Neural progenitor cell (in vitro differentiated cells): Measurements from ENCODE around the gene METTL1. TPM values are rescaled to one million over a fixed set of nuclear protein-coding genes. Genes with fewer than 3 reads are reported as not detected.

Source experiments
- DNase-seq: peaks from one replicate; pipeline ENCODE4 v3.0.0-alpha.2; 2016; ENCODE audit warnings: low spot score
- H2AFZ ChIP-seq: fragments of 200-600 bp; sonication (generic); replicated peaks from 2 replicates; pipeline ENCODE4 v1.6.1; 2016; ENCODE audit warnings: antibody characterized with exemption
- H3F3A ChIP-seq: fragments of 200-600 bp; sonication (generic); 2 replicates; pipeline ENCODE4 v1.6.1; 2016; ENCODE audit warnings: antibody characterized with exemption, low read depth
- H3K27ac ChIP-seq: fragments of 200-600 bp; sonication (generic); 2 replicates; pipeline ENCODE4 v1.5.1; 2016; ENCODE audit warnings: mild to moderate bottlenecking
- H3K27me3 ChIP-seq: fragments of 200-600 bp; sonication (generic); 2 replicates; pipeline ENCODE4 v1.6.1; 2016; ENCODE audit warnings: mild to moderate bottlenecking, moderate library complexity
- H3K36me3 ChIP-seq: fragments of 200-600 bp; sonication (generic); 2 replicates; pipeline ENCODE4 v1.5.1; 2016
- H3K4me1 ChIP-seq: fragments of 200-600 bp; sonication (generic); 2 replicates; pipeline ENCODE4 v1.6.1; 2016; ENCODE audit warnings: mixed run types
- H3K4me2 ChIP-seq: fragments of 200-600 bp; sonication (generic); 2 replicates; pipeline ENCODE4 v1.6.1; 2016
- H3K4me3 ChIP-seq: fragments of 200-600 bp; sonication (generic); 2 replicates; pipeline ENCODE4 v1.5.1; 2016
- H3K79me2 ChIP-seq: fragments of 200-600 bp; sonication (generic); 2 replicates; pipeline ENCODE4 v1.6.1; 2016; ENCODE audit warnings: low read depth
- H3K9ac ChIP-seq: fragments of 200-600 bp; sonication (generic); 2 replicates; pipeline ENCODE4 v1.6.1; 2016
- H3K9me3 ChIP-seq: fragments of 200-600 bp; sonication (generic); 2 replicates; pipeline ENCODE4 v1.5.1; 2016; ENCODE audit warnings: low read depth
- H4K20me1 ChIP-seq: fragments of 200-600 bp; sonication (generic); 2 replicates; pipeline ENCODE4 v1.6.1; 2016; ENCODE audit warnings: low read depth
- H3K27ac Mint-ChIP-seq: 3 replicates; pipeline ENCODE4 v1.8.0; 2021; ENCODE audit warnings: mixed read lengths
- H3K27me3 Mint-ChIP-seq: 2 replicates; pipeline ENCODE4 v1.8.0; 2022; ENCODE audit warnings: low read depth, mild to moderate bottlenecking, inconsistent platforms, moderate library complexity, mixed read lengths; ENCODE audit not compliant: insufficient read depth
- H3K36me3 Mint-ChIP-seq: 3 replicates; pipeline ENCODE4 v1.8.0; 2021; ENCODE audit warnings: mixed read lengths
- H3K4me1 Mint-ChIP-seq: 3 replicates; pipeline ENCODE4 v1.8.0; 2021; ENCODE audit warnings: mixed read lengths
- H3K4me3 Mint-ChIP-seq: 3 replicates; pipeline ENCODE4 v1.8.0; 2021; ENCODE audit warnings: mild to moderate bottlenecking, moderate library complexity, mixed read lengths
- H3K9me3 Mint-ChIP-seq: 3 replicates; pipeline ENCODE4 v1.8.0; 2020; ENCODE audit warnings: mixed read lengths
- EZH2 ChIP-seq: fragments of 200-600 bp; sonication (generic); IDR thresholded peaks from 2 replicates; pipeline ENCODE4 v1.6.1; 2017; ENCODE audit warnings: antibody characterized with exemption, mild to moderate bottlenecking, moderate library complexity
- EZH2phosphoT487 ChIP-seq: fragments of 200-600 bp; sonication (generic); IDR thresholded peaks from 2 replicates; pipeline ENCODE4 v1.6.1; 2017; ENCODE audit warnings: antibody characterized with exemption
- total RNA-seq: library from RNA; depleted of rRNA; stranded (reverse); fragments of >200 nt; gene quantifications from 2 replicates; pipeline ENCODE4 v1.2.3, GENCODE V29; 2015; ENCODE audit warnings: low replicate concordance
- TF ChIP-seq, protein P1 (sequence below): fragments of 200-600 bp; sonication (generic); IDR thresholded peaks from 2 replicates; pipeline ENCODE4 v1.5.1; 2017; ENCODE audit warnings: antibody characterized with exemption, mild to moderate bottlenecking

METTL1 gene
- total RNA-seq, 1 donor from 2014 or later, result 5.6 TPM

DNA sequence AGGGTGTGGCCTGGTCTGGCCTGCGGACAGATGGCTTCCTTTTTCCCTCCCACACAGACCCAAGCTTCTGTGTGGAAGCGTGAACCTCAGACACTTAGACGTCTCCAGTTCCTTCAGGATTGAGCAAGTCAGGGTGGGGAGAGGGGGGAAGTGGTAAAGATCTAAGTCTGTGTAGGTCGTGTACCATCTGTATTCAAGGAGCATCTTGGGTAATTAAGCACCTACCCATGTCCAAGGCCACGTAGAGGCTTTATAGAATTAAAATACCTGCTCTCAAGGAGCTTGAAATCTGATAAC lies 44.9 kb upstream of the METTL1 start:
- no peak overlapping the region for H3K27ac Mint-ChIP-seq

DNA sequence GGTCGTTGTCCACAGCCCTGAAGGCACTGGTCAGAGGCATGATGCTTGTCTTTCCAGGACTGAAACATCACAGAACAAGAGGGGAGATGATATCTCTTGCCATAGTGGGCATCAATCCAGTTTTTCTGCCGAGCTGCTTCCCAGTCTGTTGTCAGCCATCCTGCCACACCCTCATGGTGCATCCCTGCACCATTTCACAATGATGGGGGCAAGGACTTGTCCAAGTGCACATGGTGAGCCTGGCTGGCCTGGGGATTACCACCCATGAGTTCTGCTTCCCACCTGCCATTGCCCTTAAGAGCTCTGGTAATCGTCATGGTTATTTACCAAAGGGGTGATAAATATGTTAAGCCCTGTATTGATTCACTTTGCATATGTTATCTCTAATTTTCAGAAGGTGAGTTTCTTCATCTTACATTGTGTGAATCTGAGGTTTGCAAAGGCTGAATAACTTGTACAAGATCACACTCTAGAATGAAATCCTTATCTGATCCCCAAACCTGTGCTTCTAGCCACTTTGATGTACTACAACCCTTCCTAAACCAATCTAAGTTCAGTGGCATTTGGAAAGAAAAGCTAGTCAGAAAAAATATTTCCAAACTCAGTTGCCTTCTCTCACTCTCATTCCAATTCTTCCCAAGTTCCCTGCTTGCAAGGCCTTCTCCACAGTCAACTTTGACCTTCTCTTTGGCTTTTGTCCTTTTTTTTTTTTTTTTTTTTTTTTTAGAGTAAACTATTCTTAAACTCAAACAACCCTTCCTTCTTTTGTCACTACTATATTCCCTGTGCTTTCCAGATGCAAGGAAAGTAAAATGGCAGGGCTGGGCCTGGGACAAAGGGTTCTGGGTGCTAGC lies 44.3 kb upstream of the METTL1 start:
- Histone ChIP-seq H3K4me2 (no peak overlapping the region), H3K36me3 (no peaks in the 10 kb centered on the region), H3K4me3 (no peak overlapping the region), H2AFZ (no peak overlapping the region), H3K27me3 (no peaks in the 10 kb centered on the region), H3K79me2 (no peaks in the 10 kb centered on the region), H3K27ac (no peak overlapping the region), H3K4me1 (no peaks in the 10 kb centered on the region), H3K9me3 (no peaks in the 10 kb centered on the region), H3F3A (peaks cover 19% of the 10 kb centered on the region), H3K9ac (no peak overlapping the region), H4K20me1 (no peaks in the 10 kb centered on the region)
- DNase-seq, result no peak
- Mint-ChIP-seq H3K36me3 (no peaks in the 10 kb centered on the region), H3K4me1 (no peaks in the 10 kb centered on the region), H3K27me3 (peaks cover 2% of the 10 kb centered on the region), H3K9me3 (no peaks in the 10 kb centered on the region), H3K27ac (no peak overlapping the region), H3K4me3 (no peak overlapping the region)
- TF ChIP-seq, protein P1, sequence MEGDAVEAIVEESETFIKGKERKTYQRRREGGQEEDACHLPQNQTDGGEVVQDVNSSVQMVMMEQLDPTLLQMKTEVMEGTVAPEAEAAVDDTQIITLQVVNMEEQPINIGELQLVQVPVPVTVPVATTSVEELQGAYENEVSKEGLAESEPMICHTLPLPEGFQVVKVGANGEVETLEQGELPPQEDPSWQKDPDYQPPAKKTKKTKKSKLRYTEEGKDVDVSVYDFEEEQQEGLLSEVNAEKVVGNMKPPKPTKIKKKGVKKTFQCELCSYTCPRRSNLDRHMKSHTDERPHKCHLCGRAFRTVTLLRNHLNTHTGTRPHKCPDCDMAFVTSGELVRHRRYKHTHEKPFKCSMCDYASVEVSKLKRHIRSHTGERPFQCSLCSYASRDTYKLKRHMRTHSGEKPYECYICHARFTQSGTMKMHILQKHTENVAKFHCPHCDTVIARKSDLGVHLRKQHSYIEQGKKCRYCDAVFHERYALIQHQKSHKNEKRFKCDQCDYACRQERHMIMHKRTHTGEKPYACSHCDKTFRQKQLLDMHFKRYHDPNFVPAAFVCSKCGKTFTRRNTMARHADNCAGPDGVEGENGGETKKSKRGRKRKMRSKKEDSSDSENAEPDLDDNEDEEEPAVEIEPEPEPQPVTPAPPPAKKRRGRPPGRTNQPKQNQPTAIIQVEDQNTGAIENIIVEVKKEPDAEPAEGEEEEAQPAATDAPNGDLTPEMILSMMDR, result no peak
- TF ChIP-seq EZH2phosphoT487, result no peak
- TF ChIP-seq EZH2, result no peak

More for the DNA sequence above, 44.9 kb upstream of the METTL1 start:
- no peak overlapping the region for H3K27ac ChIP-seq
- no peaks in the 10 kb centered on the region for H3K4me1 ChIP-seq
- no peak overlapping the region for H2AFZ ChIP-seq
- H3K27me3 ChIP-seq, result no peaks in the 10 kb centered on the region
- DNase-seq, result no peak
- H3K9me3 ChIP-seq, result no peaks in the 10 kb centered on the region
- H3K79me2 ChIP-seq, result no peaks in the 10 kb centered on the region
- no peak overlapping the region for H3K9ac ChIP-seq
- no peaks in the 10 kb centered on the region for H3K9me3 Mint-ChIP-seq
- no peaks in the 10 kb centered on the region for H4K20me1 ChIP-seq
- H3K4me3 Mint-ChIP-seq, result no peak overlapping the region
- no peak overlapping the region for H3K4me2 ChIP-seq
- H3K27me3 Mint-ChIP-seq, result no peaks in the 10 kb centered on the region
- no peaks in the 10 kb centered on the region for H3K36me3 ChIP-seq
- H3K36me3 Mint-ChIP-seq, result peaks cover 4% of the 10 kb centered on the region
- peaks cover 19% of the 10 kb centered on the region for H3F3A ChIP-seq
- TF ChIP-seq EZH2 (no peak), EZH2phosphoT487 (no peak)
- TF ChIP-seq, protein P1, result no peak
- H3K4me1 Mint-ChIP-seq, result no peaks in the 10 kb centered on the region
- H3K4me3 ChIP-seq, result no peak overlapping the region

DNA sequence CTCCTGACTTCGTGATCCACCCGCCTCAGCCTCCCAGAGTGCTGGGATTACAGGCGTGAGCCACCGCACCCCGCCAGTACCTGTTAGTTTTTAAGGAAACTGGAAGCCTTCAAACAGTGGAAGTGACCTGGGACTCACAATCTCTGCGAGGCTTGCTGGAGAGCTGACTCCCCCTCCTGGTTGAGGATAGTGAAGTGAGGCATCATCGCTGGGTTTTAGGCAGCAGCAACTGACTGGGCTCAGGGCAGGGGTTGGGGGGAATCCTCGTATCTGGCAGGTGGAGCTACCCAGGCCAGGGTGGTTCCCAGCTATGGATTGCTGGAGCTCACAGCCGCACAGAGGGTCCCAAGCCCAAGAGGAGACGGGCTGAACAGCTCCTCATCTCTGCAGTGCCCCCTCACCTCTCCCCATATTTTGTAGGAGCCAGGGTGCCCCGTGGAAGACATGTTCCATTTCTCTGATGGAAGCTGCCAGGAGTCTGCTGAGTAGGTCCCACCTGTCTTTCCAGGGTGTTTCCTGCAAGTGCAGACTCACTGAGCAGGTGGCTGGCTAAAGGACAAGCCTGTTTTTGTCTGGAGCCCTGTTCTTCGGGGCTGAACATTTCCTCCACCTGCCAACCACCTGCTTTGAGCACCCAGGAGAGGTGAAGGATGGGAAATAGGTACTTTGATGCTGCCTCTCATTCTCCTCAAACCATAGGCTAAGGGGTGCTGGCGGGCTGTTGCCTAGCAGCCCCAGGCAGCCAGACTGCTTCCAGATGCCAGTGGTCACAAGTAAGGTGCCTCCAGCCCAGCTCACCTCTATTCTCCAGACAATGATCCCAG lies 43.5 kb upstream of the METTL1 start:
- Histone ChIP-seq H4K20me1 (no peaks in the 10 kb centered on the region), H2AFZ (no peak overlapping the region), H3K4me1 (no peaks in the 10 kb centered on the region), H3K4me2 (no peak overlapping the region), H3K9ac (no peak overlapping the region), H3K79me2 (no peaks in the 10 kb centered on the region), H3K27ac (no peak overlapping the region), H3F3A (peaks cover 19% of the 10 kb centered on the region), H3K36me3 (no peaks in the 10 kb centered on the region), H3K9me3 (no peaks in the 10 kb centered on the region), H3K27me3 (no peaks in the 10 kb centered on the region), H3K4me3 (no peak overlapping the region)
- Mint-ChIP-seq H3K9me3 (no peaks in the 10 kb centered on the region), H3K4me3 (no peak overlapping the region), H3K27ac (no peak overlapping the region), H3K4me1 (no peaks in the 10 kb centered on the region), H3K36me3 (no peaks in the 10 kb centered on the region), H3K27me3 (peaks cover 2% of the 10 kb centered on the region)
- TF ChIP-seq EZH2phosphoT487, result no peak
- TF ChIP-seq EZH2, result no peak
- TF ChIP-seq, protein P1, result peak; percentile 41
- DNase-seq, result peak; percentile 58
